ENCODE data around the gene RSPH9.
A peak's percentile ranks its signal among the peaks of the same experiment; 100 is the strongest.

RSPH9 gene

DNA sequence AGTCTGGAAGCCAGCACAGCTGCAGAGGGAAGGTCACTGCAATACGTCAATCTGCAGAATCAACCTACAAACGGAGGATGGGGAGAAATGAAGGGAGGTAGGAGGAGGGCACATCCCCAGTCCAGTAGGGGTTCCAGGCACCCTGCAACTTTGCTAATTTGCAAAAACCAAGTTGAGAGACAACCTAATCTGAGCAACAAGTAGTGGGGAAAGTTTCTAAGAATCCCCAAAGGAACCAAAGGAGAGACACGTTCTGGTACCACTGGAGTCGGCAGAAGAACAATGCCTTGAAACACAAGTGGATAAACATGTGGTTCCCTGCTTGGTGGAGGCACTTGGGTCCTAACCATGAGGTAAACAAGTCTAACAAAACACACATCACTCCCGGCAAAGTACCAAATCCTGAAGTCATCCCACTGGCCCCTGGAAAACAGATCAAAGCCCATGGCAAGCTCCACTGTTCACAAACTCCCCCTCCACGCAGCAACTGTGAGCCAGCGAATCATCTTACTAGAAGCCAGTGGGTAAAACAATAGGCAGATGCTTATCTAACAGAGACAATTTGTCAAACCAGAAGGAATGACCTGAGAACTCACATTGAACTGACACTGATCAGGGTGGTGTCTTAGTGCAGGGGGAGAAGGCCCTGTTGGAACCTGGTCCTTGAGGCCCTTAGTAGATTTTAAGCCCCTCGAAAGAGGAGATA, 38.0 kb downstream of the RSPH9 start:
- Histone ChIP-seq H3K27ac (ENCODE audit: low read length) (no peak overlapping the region), H3K9ac (ENCODE audit: low read length) (no peak overlapping the region), H3K36me3 (ENCODE audit: control insufficient read depth, low read depth, low read length) (peaks cover 31% of the 10 kb centered on the region), H3K9me3 (ENCODE audit: control insufficient read depth, low read depth, low read length) (no peaks in the 10 kb centered on the region), H3K27me3 (ENCODE audit: control insufficient read depth, insufficient read depth, low read length) (no peaks in the 10 kb centered on the region), H3K4me3 (ENCODE audit: low read length) (no peak overlapping the region), H3K4me1 (ENCODE audit: control insufficient read depth, low read depth, low read length) (peaks cover 8% of the 10 kb centered on the region)

DNA sequence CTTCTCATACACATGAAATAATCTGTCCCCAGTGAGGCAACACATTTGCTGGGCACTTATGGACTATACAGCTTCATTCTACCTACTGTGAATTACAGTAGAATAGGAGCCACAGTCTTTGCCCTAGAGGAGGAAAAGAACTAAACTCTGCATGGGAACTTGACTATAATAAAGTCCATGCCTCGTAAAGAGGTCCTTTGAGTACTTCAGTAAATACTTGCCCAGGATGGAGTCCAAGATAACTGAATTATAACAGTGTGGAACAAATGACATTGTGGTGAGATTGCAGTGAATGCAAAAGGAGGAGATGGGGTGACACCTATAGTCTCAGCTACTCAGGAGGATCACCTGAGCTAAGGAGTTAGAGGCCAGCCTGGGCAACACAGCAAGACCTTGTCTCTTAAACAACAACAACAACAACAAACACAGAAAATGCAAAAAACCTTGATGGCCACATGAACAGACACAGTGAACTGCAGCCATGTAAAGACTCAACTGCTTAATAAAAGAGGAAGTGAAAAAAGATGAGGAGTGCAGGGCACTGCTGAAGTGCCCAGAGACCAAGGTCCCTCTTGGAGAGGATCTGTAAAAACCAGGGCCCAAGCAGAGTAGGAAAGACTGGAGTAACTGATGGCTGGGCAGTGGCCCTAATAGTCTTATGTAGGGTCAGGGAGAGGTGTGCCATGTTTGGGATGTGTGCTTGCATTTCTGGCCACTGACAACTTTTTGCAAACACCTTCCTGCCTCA, 39.0 kb downstream of the RSPH9 start:
- H3K36me3 ChIP-seq (ENCODE audit: control insufficient read depth, low read depth, low read length): peaks cover 21% of the 10 kb centered on the region

GRCh38 chr6:43687079-43687436, 42.2 kb downstream of the RSPH9 start:
- H3K36me3 ChIP-seq (ENCODE audit: control insufficient read depth, low read depth, low read length): no peaks in the 10 kb centered on the region
- H3K4me3 ChIP-seq (ENCODE audit: low read length): peak overlapping the region; percentile 97
- H3K9ac ChIP-seq (ENCODE audit: low read length): peak overlapping the region; percentile 92
- H3K27ac ChIP-seq (ENCODE audit: low read length): peak overlapping the region; percentile 81
- H3K9me3 ChIP-seq (ENCODE audit: control insufficient read depth, low read depth, low read length): no peaks in the 10 kb centered on the region
- H3K27me3 ChIP-seq (ENCODE audit: control insufficient read depth, insufficient read depth, low read length): no peaks in the 10 kb centered on the region
- peaks cover 13% of the 10 kb centered on the region for H3K4me1 ChIP-seq (ENCODE audit: control insufficient read depth, low read depth, low read length)

More for the DNA sequence above, 39.0 kb downstream of the RSPH9 start:
- H3K4me3 ChIP-seq (ENCODE audit: low read length): no peak overlapping the region
- H3K9ac ChIP-seq (ENCODE audit: low read length): no peak overlapping the region
- no peaks in the 10 kb centered on the region for H3K27me3 ChIP-seq (ENCODE audit: control insufficient read depth, insufficient read depth, low read length)
- peaks cover 13% of the 10 kb centered on the region for H3K4me1 ChIP-seq (ENCODE audit: control insufficient read depth, low read depth, low read length)
- no peaks in the 10 kb centered on the region for H3K9me3 ChIP-seq (ENCODE audit: control insufficient read depth, low read depth, low read length)
- no peak overlapping the region for H3K27ac ChIP-seq (ENCODE audit: low read length)

GRCh38 chr6:43687437-43688347, 42.9 kb downstream of the RSPH9 start, which contains the start of gene MRPS18A:
MRPS18A (minus strand) TSS chr6:43687791; CDS start chr6:43687779, 12 bp downstream.
- Histone ChIP-seq H3K27me3 (ENCODE audit: control insufficient read depth, insufficient read depth, low read length) (no peaks in the 10 kb centered on the region), H3K4me1 (ENCODE audit: control insufficient read depth, low read depth, low read length) (peaks cover 13% of the 10 kb centered on the region), H3K9ac (ENCODE audit: low read length) (peak within 1 kb of the TSS; percentile 92), H3K27ac (ENCODE audit: low read length) (peak within 1 kb of the TSS; percentile 81), H3K9me3 (ENCODE audit: control insufficient read depth, low read depth, low read length) (no peaks in the 10 kb centered on the region), H3K36me3 (ENCODE audit: control insufficient read depth, low read depth, low read length) (no peaks in the 10 kb centered on the region), H3K4me3 (ENCODE audit: low read length) (peak within 1 kb of the TSS; percentile 97)

GRCh38 chr6:43689421-43689820, 44.6 kb downstream of the RSPH9 start:
- Histone ChIP-seq H3K4me3 (ENCODE audit: low read length) (no peak overlapping the region), H3K9me3 (ENCODE audit: control insufficient read depth, low read depth, low read length) (no peaks in the 10 kb centered on the region), H3K36me3 (ENCODE audit: control insufficient read depth, low read depth, low read length) (no peaks in the 10 kb centered on the region), H3K4me1 (ENCODE audit: control insufficient read depth, low read depth, low read length) (peaks cover 13% of the 10 kb centered on the region), H3K9ac (ENCODE audit: low read length) (no peak overlapping the region), H3K27me3 (ENCODE audit: control insufficient read depth, insufficient read depth, low read length) (no peaks in the 10 kb centered on the region), H3K27ac (ENCODE audit: low read length) (no peak overlapping the region)

- Histone ChIP-seq H3K9me3 (ENCODE audit: control insufficient read depth, low read depth, low read length) (no peaks in the 10 kb centered on the region), H3K9ac (ENCODE audit: low read length) (peak overlapping the region; percentile 16), H3K4me3 (ENCODE audit: low read length) (no peak overlapping the region), H3K27me3 (ENCODE audit: control insufficient read depth, insufficient read depth, low read length) (no peaks in the 10 kb centered on the region), H3K4me1 (ENCODE audit: control insufficient read depth, low read depth, low read length) (peaks cover 37% of the 10 kb centered on the region), H3K27ac (ENCODE audit: low read length) (no peak overlapping the region), H3K36me3 (ENCODE audit: control insufficient read depth, low read depth, low read length) (no peaks in the 10 kb centered on the region)
Observed at GRCh38 chr6:43695215-43695966, 50.6 kb downstream of the RSPH9 start.

- Histone ChIP-seq H3K4me1 (ENCODE audit: control insufficient read depth, low read depth, low read length) (peaks cover 37% of the 10 kb centered on the region), H3K27me3 (ENCODE audit: control insufficient read depth, insufficient read depth, low read length) (no peaks in the 10 kb centered on the region), H3K9ac (ENCODE audit: low read length) (no peak overlapping the region), H3K36me3 (ENCODE audit: control insufficient read depth, low read depth, low read length) (no peaks in the 10 kb centered on the region), H3K27ac (ENCODE audit: low read length) (no peak overlapping the region), H3K9me3 (ENCODE audit: control insufficient read depth, low read depth, low read length) (no peaks in the 10 kb centered on the region), H3K4me3 (ENCODE audit: low read length) (no peak overlapping the region)
Observed at GRCh38 chr6:43695967-43696291, 51.1 kb downstream of the RSPH9 start.

DNA sequence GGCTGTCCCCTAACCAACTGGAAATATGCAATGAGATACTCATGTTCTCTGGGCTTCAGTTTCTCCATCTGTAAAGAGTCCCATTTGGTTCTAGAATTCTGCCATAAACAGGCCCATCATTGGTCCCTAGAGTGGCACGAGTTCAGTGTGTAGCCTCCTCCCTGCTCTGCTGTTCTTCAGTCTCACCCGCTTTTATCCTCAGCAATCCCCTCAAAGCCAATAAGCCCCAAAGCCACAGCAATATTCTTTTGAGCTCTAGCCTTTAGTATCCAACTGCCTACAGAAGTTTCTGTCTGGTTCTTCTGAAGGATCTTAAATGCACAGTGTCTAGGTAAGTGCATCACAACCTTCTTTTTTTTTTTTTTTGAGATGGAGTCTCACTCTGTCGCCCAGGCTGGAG, 52.6 kb downstream of the RSPH9 start:
- Histone ChIP-seq H3K36me3 (ENCODE audit: control insufficient read depth, low read depth, low read length) (no peaks in the 10 kb centered on the region), H3K9ac (ENCODE audit: low read length) (no peak overlapping the region), H3K4me3 (ENCODE audit: low read length) (no peak overlapping the region), H3K27ac (ENCODE audit: low read length) (no peak overlapping the region), H3K4me1 (ENCODE audit: control insufficient read depth, low read depth, low read length) (peaks cover 50% of the 10 kb centered on the region), H3K9me3 (ENCODE audit: control insufficient read depth, low read depth, low read length) (no peaks in the 10 kb centered on the region), H3K27me3 (ENCODE audit: control insufficient read depth, insufficient read depth, low read length) (no peaks in the 10 kb centered on the region)

DNA sequence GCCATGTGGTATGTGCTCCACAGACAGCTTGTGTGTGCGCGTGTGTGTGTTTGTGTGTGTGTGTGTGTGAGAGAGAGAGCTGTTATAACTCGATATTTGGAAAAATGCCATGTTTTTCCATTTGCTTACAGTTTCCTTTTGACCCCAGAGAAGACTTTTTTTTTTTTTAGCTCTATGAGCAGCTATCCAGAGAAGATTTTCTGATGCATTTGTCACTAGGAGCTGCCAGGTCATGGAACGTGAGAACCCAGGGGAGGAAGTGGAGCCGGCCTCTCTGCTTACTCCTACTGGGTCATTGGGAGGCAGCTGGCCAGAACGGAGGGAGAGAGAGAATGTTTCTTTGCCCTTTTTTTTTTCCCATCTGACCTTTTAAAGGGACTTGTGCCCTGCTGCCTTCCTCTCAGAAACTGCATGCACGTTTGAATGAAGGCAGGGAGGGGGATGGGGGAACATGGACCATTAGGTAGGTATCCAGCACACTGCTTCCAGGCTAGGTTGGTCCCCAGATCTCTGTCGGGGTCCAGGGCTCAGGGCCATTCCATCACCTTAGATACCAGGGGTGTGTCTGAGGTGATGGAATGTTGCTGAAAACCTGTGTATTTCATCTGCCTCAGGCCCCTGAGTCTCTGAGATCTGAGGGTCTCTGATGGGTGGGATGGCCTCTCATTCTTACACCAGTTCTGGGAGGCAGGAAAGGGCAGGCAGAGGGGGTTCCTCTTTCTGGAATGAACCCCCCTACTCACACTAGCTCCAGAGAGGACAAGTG, 53.9 kb downstream of the RSPH9 start:
- no peaks in the 10 kb centered on the region for H3K27me3 ChIP-seq (ENCODE audit: control insufficient read depth, insufficient read depth, low read length)
- H3K27ac ChIP-seq (ENCODE audit: low read length): no peak overlapping the region
- no peak overlapping the region for H3K9ac ChIP-seq (ENCODE audit: low read length)
- no peaks in the 10 kb centered on the region for H3K9me3 ChIP-seq (ENCODE audit: control insufficient read depth, low read depth, low read length)
- H3K4me1 ChIP-seq (ENCODE audit: control insufficient read depth, low read depth, low read length): peaks cover 55% of the 10 kb centered on the region
- no peaks in the 10 kb centered on the region for H3K36me3 ChIP-seq (ENCODE audit: control insufficient read depth, low read depth, low read length)
- no peak overlapping the region for H3K4me3 ChIP-seq (ENCODE audit: low read length)

- Histone ChIP-seq H3K36me3 (ENCODE audit: control insufficient read depth, low read depth, low read length) (no peaks in the 10 kb centered on the region), H3K9me3 (ENCODE audit: control insufficient read depth, low read depth, low read length) (no peaks in the 10 kb centered on the region), H3K27ac (ENCODE audit: low read length) (no peak overlapping the region), H3K9ac (ENCODE audit: low read length) (no peak overlapping the region), H3K4me1 (ENCODE audit: control insufficient read depth, low read depth, low read length) (peaks cover 54% of the 10 kb centered on the region), H3K27me3 (ENCODE audit: control insufficient read depth, insufficient read depth, low read length) (no peaks in the 10 kb centered on the region), H3K4me3 (ENCODE audit: low read length) (no peak overlapping the region)
Observed at GRCh38 chr6:43699564-43700186, 54.8 kb downstream of the RSPH9 start.
